Stimulated activated CD8-positive, alpha-beta memory T cell treated with anti-CD3 and anti-CD28 coated beads, Interleukin-4, amount 100 ng/mL, for 48 hours (primary cell): ENCODE data around the gene FCHSD1.

Source experiments
- DNase-seq: peaks from one replicate; pipeline ENCODE4 v3.0.0-alpha.2; 2020

The FCHSD1 gene

GRCh38 chr5:141640698-141641097, 10.5 kb downstream of the FCHSD1 start:
- no peak for DNase-seq

GRCh38 chr5:141640051-141640415, 11.2 kb downstream of the FCHSD1 start:
- no peak for DNase-seq

- no peak for DNase-seq
Measured at GRCh38 chr5:141639357-141640050, 11.7 kb downstream of the FCHSD1 start.

GRCh38 chr5:141638771-141639170, 12.4 kb downstream of the FCHSD1 start:
- no peak for DNase-seq

- peak; percentile 75 for DNase-seq
Measured at GRCh38 chr5:141637767-141638419, 13.3 kb downstream of the FCHSD1 start.

- peak; percentile 68 for DNase-seq
Measured at GRCh38 chr5:141637123-141637766, 14.0 kb downstream of the FCHSD1 start.

- DNase-seq = peak; percentile 98
Measured at GRCh38 chr5:141636413-141637122, 14.7 kb downstream of the FCHSD1 start, which contains the start of the genes HDAC3 and RELL2. Gene HDAC3, minus strand, starts transcription at chr5:141636849. Its CDS starts 59 bp downstream, at chr5:141636790. Gene RELL2, plus strand, starts transcription at chr5:141636997. Its CDS starts 1,229 bp downstream, at chr5:141638226.

GRCh38 chr5:141636106-141636412, 15.2 kb downstream of the FCHSD1 start:
- no peak for DNase-seq

GRCh38 chr5:141635646-141636045, 15.6 kb downstream of the FCHSD1 start:
- DNase-seq = no peak

GRCh38 chr5:141634720-141635119, 16.5 kb downstream of the FCHSD1 start:
- no peak for DNase-seq

- no peak for DNase-seq
Measured at GRCh38 chr5:141633871-141634561, 17.2 kb downstream of the FCHSD1 start.

- DNase-seq = no peak
Measured at GRCh38 chr5:141632650-141633049, 18.6 kb downstream of the FCHSD1 start.

- DNase-seq = no peak
Measured at GRCh38 chr5:141630570-141631140, 20.6 kb downstream of the FCHSD1 start.

- DNase-seq = no peak
Measured at GRCh38 chr5:141628175-141628788, 22.9 kb downstream of the FCHSD1 start.

GRCh38 chr5:141623611-141624010, 27.6 kb downstream of the FCHSD1 start:
- DNase-seq = no peak

GRCh38 chr5:141623186-141623585, 28.0 kb downstream of the FCHSD1 start:
- DNase-seq = no peak

- DNase-seq = peak; percentile 99
Measured at GRCh38 chr5:141618804-141619554, 32.2 kb downstream of the FCHSD1 start, which contains the start of gene DIAPH1. Gene DIAPH1, minus strand, starts transcription at chr5:141619000. Its CDS starts 86 bp downstream, at chr5:141618914.

GRCh38 chr5:141618030-141618803, 33.0 kb downstream of the FCHSD1 start:
- DNase-seq = peak; percentile 79

GRCh38 chr5:141617682-141618029, 33.6 kb downstream of the FCHSD1 start:
- DNase-seq = no peak

- no peak for DNase-seq
Measured at GRCh38 chr5:141617128-141617527, 34.1 kb downstream of the FCHSD1 start.
